ENCODE measurements around the gene KDM4B. TPM values are rescaled to one million over a fixed set of nuclear protein-coding genes. Genes with fewer than 3 reads are reported as not detected.
"Not testable (repeated sequence)": the region's sequence is repeated elsewhere in the genome, so short reads cannot be mapped to it uniquely, and the experiment has no call there.

Gene KDM4B
- total and polyA plus RNA-seq, 2 donors, result 14.3 to 19.5 TPM

- DNase-seq (ENCODE audit: extremely low spot score), result no peak
- 81% methylated on average over 16 of the region's 16 CpGs for WGBS
- Histone ChIP-seq H3K4me3 (ENCODE audit: low read depth, low read length) (no peak overlapping the region), H3K4me1 (ENCODE audit: insufficient read depth) (no peaks in the 10 kb centered on the region), H3K36me3 (ENCODE audit: insufficient read depth) (peaks cover 3% of the 10 kb centered on the region), H3K27ac (ENCODE audit: low read depth) (no peak overlapping the region)
These were observed 49.5 kb downstream of the KDM4B start for GRCh38 chr19:5018224-5019015.

GRCh38 chr19:5020368-5020767, 51.5 kb downstream of the KDM4B start:
- H3K4me1 ChIP-seq (ENCODE audit: insufficient read depth), result no peaks in the 10 kb centered on the region
- DNase-seq (ENCODE audit: extremely low spot score), result no peak
- H3K4me3 ChIP-seq (ENCODE audit: low read depth, low read length), result no peak overlapping the region
- peaks cover 3% of the 10 kb centered on the region for H3K36me3 ChIP-seq (ENCODE audit: insufficient read depth)
- no peak overlapping the region for H3K27ac ChIP-seq (ENCODE audit: low read depth)
- WGBS, result 91% methylated on average over 21 of the region's 21 CpGs

- no peaks in the 10 kb centered on the region for H3K4me1 ChIP-seq (ENCODE audit: insufficient read depth)
- no peak overlapping the region for H3K4me3 ChIP-seq (ENCODE audit: low read depth, low read length)
- 87% methylated on average over 5 of the region's 5 CpGs for WGBS
- DNase-seq (ENCODE audit: extremely low spot score), result no peak
- H3K36me3 ChIP-seq (ENCODE audit: insufficient read depth), result peaks cover 3% of the 10 kb centered on the region
- H3K27ac ChIP-seq (ENCODE audit: low read depth), result no peak overlapping the region
These were observed 52.1 kb downstream of the KDM4B start for GRCh38 chr19:5021046-5021445.

- Histone ChIP-seq H3K36me3 (ENCODE audit: insufficient read depth) (peaks cover under 1% of the 10 kb centered on the region), H3K4me1 (ENCODE audit: insufficient read depth) (no peaks in the 10 kb centered on the region), H3K4me3 (ENCODE audit: low read depth, low read length) (no peak overlapping the region), H3K27ac (ENCODE audit: low read depth) (no peak overlapping the region)
- DNase-seq (ENCODE audit: extremely low spot score), result no peak
- WGBS, result 89% methylated on average over 16 of the region's 16 CpGs
These were observed 53.4 kb downstream of the KDM4B start for GRCh38 chr19:5022066-5022860.

- H3K36me3 ChIP-seq (ENCODE audit: insufficient read depth), result no peaks in the 10 kb centered on the region
- no peak overlapping the region for H3K4me3 ChIP-seq (ENCODE audit: low read depth, low read length)
- 80% methylated on average over 19 of the region's 19 CpGs for WGBS
- H3K27ac ChIP-seq (ENCODE audit: low read depth), result no peak overlapping the region
- no peaks in the 10 kb centered on the region for H3K4me1 ChIP-seq (ENCODE audit: insufficient read depth)
- DNase-seq (ENCODE audit: extremely low spot score), result no peak
These were observed 54.2 kb downstream of the KDM4B start for GRCh38 chr19:5023128-5023571.

- no peaks in the 10 kb centered on the region for H3K4me1 ChIP-seq (ENCODE audit: insufficient read depth)
- H3K36me3 ChIP-seq (ENCODE audit: insufficient read depth), result no peaks in the 10 kb centered on the region
- DNase-seq (ENCODE audit: extremely low spot score), result no peak
- no peak overlapping the region for H3K27ac ChIP-seq (ENCODE audit: low read depth)
- 59% methylated on average over 10 of the region's 10 CpGs for whole genome bisulfite sequencing
- H3K4me3 ChIP-seq (ENCODE audit: low read depth, low read length), result no peak overlapping the region
These were observed 55.4 kb downstream of the KDM4B start for GRCh38 chr19:5024282-5024681.

- no peaks in the 10 kb centered on the region for H3K4me1 ChIP-seq (ENCODE audit: insufficient read depth)
- DNase-seq (ENCODE audit: extremely low spot score), result no peak
- no peak overlapping the region for H3K27ac ChIP-seq (ENCODE audit: low read depth)
- WGBS, result 86% methylated on average over 10 of the region's 10 CpGs
- H3K4me3 ChIP-seq (ENCODE audit: low read depth, low read length), result no peak overlapping the region
- no peaks in the 10 kb centered on the region for H3K36me3 ChIP-seq (ENCODE audit: insufficient read depth)
These were observed 56.1 kb downstream of the KDM4B start for GRCh38 chr19:5025027-5025426.

- Histone ChIP-seq H3K36me3 (ENCODE audit: insufficient read depth) (no peaks in the 10 kb centered on the region), H3K4me3 (ENCODE audit: low read depth, low read length) (no peak overlapping the region), H3K27ac (ENCODE audit: low read depth) (no peak overlapping the region), H3K4me1 (ENCODE audit: insufficient read depth) (no peaks in the 10 kb centered on the region)
- no peak for DNase-seq (ENCODE audit: extremely low spot score)
- 68% methylated on average over 15 of the region's 15 CpGs for WGBS
These were observed 57.9 kb downstream of the KDM4B start for GRCh38 chr19:5026706-5027273.

- Histone ChIP-seq H3K4me1 (ENCODE audit: insufficient read depth) (no peaks in the 10 kb centered on the region), H3K4me3 (ENCODE audit: low read depth, low read length) (no peak overlapping the region), H3K27ac (ENCODE audit: low read depth) (no peak overlapping the region), H3K36me3 (ENCODE audit: insufficient read depth) (peaks cover 4% of the 10 kb centered on the region)
- no peak for DNase-seq (ENCODE audit: extremely low spot score)
- WGBS, result 93% methylated on average over 15 of the region's 15 CpGs
These were observed 59.4 kb downstream of the KDM4B start for GRCh38 chr19:5028229-5028886.

- not testable (repeated sequence) for DNase-seq (ENCODE audit: extremely low spot score)
These were observed 60.7 kb downstream of the KDM4B start for GRCh38 chr19:5029596-5029995.

GRCh38 chr19:5030136-5030820, 61.4 kb downstream of the KDM4B start:
- WGBS, result 83% methylated on average over 15 of the region's 15 CpGs
- peaks cover 4% of the 10 kb centered on the region for H3K36me3 ChIP-seq (ENCODE audit: insufficient read depth)
- H3K4me3 ChIP-seq (ENCODE audit: low read depth, low read length), result no peak overlapping the region
- no peak for DNase-seq (ENCODE audit: extremely low spot score)
- no peak overlapping the region for H3K27ac ChIP-seq (ENCODE audit: low read depth)
- H3K4me1 ChIP-seq (ENCODE audit: insufficient read depth), result no peaks in the 10 kb centered on the region

More at GRCh38 chr19:5029596-5029995, 60.7 kb downstream of the KDM4B start:
- H3K27ac ChIP-seq (ENCODE audit: low read depth); H3K4me3 ChIP-seq (ENCODE audit: low read depth, low read length); H3K36me3 ChIP-seq (ENCODE audit: insufficient read depth); H3K4me1 ChIP-seq (ENCODE audit: insufficient read depth): not testable (repeated sequence)
- WGBS, result 68% methylated on average over 12 of the region's 12 CpGs

GRCh38 chr19:5030822-5031221, 61.9 kb downstream of the KDM4B start:
- H3K27ac ChIP-seq (ENCODE audit: low read depth), result no peak overlapping the region

More at GRCh38 chr19:5030822-5031221, 61.9 kb downstream of the KDM4B start:
- WGBS, result 94% methylated on average over 13 of the region's 13 CpGs
- Histone ChIP-seq H3K4me3 (ENCODE audit: low read depth, low read length) (no peak overlapping the region), H3K36me3 (ENCODE audit: insufficient read depth) (peaks cover 4% of the 10 kb centered on the region), H3K4me1 (ENCODE audit: insufficient read depth) (no peaks in the 10 kb centered on the region)
- no peak for DNase-seq (ENCODE audit: extremely low spot score)

All from urinary bladder (tissue), 4 donors.